DMS153 treated with DMSO at 0.1 percent for 48 hours (cell line): ENCODE measurements around the gene ATP5PO.
A peak's percentile ranks its signal among the peaks of the same experiment; 100 is the strongest.
"Not testable (repeated sequence)": the region's sequence is repeated elsewhere in the genome, so short reads cannot be mapped to it uniquely, and the experiment has no call there.

Experiments used
- DNase-seq: peaks from one replicate; lab custom pipeline; 2025; ENCODE audit not compliant: unreplicated experiment; lab: John Stamatoyannopoulos, UW

The ATP5PO gene

DNA sequence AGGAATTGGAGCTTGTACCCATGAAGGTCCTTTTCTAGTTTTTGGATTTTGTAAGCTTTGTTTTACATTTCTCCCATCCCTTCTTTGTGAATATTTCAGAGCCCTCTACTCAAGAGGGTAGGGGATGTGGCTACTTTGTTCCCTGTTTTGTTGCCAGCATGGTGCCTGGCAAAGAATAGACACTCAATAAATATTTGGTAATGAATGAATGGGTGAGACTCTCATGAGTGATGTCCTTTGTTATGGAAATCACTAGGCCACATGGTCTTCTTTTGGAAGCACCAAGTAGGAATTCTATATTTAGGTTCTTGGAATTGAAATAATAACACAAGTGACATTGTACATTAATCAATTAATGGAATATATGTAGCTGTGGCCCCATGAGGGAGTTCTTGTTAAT, 26.8 kb upstream of the ATP5PO start:
- DNase-seq, result no peak

DNA sequence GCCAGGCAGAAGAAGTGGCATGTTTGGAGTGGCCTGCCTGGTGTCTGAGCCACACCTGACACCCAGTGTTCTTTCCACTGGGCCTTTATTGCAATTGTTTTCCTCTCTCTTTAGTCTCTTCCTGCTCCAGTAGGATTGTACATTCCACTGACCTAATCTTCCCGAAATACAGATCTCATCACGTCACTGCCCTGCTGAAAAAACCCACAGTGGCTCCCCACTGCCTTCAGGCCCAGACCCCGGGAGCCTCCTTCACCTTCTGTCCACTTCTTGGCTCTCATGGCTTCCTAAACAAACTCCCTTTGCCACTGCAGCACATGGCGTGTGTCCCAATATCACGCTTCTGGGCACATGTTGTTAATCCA, 25.3 kb upstream of the ATP5PO start:
- DNase-seq, result no peak

DNA sequence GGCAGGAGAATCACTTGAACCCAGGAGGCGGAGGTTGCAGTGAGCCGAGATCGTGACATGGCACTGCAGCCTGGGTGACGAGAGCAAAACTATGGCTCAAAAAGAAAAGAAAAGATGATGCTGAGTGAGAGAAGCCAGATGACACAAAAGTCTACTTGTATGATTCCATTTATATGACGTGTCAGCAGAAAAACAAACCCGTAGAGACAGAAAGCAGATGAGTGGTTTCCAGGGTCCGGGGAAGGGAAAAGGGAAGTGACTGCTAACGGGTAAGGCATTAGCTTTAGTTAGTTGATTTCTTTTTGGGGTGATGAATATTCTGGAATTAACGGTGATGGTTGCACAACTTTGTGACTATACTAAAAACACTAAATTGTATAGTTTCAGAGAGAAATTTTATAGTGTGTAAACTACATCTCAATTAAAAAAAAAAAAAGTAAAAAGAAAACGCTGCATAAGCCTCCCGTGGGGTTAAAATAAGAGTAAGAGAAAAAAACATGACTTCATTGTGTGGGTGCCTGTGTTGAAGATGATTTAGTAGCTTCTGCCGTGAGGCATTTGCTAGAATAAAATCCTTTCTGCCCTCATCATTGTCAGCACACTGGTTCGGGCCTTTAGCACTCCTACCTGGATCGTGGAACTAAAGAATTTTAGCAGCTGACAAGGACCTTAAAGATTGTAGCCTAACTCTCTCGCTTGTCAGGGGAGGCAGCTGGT, 24.7 kb upstream of the ATP5PO start:
- DNase-seq, result no peak

DNA sequence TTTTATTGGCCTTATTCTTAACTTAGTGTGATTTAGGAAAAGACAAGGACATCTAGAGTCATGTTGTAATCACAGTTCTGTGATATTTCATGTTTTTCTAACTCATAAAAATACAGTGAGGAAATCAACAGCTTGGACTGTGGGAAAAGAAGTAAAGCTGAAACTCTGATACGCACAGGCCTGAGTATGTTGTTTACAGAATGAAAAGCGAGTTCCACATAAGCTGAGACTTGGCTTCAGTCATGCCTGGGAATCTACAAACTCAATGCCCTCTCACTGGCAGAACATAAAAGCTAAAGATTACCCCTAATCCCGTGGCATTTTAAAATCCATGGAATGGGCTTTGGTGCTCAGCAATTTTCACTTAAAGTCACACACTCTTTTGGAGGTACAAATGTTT, 23.6 kb upstream of the ATP5PO start:
- no peak for DNase-seq

DNA sequence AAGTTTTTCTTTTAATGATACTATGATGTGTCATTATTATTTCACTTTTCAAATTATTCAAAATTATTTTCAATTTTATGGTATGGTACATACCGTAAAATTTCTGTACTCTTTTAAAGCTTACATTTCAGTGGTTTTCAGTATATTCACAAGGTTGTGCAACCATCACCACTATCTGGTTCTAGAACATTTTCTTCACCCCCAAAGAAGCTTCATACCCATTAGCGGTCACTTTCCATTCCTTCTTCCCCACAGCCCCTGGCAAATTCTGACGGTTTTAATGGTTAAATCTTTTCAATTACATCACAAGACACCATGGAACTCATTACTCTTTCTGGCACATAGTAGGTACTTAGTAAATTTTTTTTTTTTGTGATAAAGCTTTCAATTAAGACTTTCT, 22.8 kb upstream of the ATP5PO start:
- no peak for DNase-seq

DNA sequence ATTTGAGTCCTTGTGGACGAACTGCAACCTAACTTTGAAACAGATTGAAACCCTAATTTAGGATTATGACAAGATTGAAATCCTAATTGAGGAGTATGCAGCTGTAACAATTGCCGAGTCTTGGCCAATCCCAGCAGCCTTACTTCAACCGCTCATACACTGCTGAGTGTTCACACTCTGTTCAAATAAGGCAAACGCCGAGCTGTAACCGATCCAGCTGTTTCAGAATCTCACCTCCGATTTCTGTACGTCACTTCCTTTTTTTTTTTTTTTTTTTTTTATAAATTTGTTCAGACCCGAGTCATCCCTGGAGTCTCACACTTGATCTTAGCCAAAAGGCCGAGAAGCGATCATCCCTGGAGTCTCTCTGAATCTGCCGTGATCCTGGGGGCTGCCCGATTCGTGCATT, 22.3 kb upstream of the ATP5PO start:
- no peak for DNase-seq

DNA sequence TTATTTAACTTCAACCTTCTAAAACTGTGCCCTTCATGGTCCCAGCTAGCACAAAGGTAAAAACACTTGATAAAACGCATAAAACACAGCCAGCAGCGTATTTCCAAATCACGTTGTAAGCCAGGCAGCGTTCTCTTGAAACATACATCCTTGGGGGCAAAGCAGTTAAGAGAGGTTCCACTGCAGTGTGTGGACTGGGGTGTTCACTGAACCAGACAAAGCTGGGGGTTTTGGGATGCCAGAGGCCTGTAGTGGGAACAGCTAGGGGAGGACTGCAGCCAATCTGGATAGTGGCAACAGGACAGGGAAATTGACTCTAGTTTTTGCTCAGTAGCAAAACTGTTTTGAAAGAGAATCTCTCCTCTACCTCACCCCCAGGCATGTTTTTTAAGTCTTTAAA, 21.5 kb upstream of the ATP5PO start:
- DNase-seq, result no peak

DNA sequence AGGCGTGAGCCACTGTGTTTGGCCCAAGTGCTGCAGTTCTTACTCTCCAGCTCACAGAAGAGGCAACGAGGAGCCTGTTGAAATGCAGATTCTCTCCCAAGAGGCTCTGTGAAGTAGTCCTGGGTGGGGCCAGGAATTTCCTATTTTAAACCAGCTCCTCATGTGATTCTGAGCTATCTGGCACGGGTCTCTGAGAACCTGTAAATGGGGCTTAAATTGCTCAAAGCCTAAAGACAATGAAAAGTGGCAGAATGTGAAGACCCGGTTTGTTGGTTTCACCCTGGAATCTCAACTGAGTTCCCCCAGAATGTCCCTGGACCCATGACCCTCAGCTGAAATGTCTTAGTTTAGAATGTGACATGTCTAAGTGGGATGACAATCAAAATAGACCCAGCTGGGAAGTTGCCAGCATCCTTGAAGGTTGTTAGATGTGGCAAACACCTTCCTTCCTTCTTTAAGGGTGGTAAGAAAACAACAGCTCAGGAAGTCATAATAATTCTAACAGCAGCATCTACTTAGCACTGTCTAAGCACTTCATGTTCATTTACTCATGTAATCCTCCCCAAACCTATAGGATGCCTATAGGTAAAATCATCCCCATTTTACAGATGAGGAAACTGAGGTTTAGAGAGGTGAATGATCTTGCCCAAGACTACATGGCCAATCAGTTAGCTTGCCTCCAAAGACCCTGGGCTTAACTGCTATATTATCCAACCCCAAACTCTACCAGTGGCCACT, 20.9 kb upstream of the ATP5PO start:
- no peak for DNase-seq

DNA sequence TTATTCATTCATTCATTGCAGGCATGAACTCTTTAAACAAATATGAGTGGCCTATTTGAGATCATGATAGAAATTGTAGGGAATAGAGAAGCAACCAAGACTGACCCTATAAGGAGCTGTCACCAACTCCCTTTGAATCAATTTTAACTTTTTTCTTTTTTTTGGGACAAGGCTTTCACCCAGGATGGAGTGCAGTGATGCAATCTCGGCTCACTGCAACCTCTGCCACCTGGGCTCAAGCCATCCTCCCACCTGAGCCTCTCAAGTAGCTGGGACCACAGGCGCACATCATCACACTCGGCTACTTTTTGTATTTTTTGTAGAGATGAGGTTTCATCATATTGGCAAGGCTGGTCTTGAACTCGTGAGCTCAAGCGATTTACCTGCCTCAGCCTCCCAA, 17.1 kb upstream of the ATP5PO start:
- DNase-seq, result no peak

DNA sequence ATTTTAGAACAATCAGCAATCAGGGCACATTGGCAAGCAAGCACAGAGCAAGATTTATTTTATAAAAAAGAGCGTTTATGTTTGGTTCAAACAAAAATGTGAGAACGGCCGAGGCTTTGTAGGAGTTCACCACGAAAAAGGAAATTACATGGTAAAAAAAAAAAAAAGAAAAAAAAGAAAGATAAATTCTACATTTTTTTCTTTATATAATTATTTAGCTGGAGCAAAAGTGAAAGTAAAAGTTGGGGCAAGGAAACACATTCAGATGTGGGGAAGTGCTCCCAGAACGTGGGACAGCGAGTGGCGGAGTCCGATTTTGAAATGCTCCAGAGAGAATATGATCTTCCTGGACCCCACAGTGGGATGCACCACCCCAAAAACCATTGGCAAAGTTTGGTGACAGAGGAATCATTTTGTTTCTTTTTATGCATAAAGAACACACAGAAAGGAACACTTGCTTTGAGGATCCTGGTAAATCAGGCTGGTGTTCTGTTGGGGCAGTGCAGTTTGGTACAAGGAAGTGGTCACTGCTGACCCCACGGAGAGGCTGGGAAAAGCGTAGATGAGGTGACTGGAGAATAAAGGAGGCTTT, 16.3 kb upstream of the ATP5PO start:
- no peak for DNase-seq

DNA sequence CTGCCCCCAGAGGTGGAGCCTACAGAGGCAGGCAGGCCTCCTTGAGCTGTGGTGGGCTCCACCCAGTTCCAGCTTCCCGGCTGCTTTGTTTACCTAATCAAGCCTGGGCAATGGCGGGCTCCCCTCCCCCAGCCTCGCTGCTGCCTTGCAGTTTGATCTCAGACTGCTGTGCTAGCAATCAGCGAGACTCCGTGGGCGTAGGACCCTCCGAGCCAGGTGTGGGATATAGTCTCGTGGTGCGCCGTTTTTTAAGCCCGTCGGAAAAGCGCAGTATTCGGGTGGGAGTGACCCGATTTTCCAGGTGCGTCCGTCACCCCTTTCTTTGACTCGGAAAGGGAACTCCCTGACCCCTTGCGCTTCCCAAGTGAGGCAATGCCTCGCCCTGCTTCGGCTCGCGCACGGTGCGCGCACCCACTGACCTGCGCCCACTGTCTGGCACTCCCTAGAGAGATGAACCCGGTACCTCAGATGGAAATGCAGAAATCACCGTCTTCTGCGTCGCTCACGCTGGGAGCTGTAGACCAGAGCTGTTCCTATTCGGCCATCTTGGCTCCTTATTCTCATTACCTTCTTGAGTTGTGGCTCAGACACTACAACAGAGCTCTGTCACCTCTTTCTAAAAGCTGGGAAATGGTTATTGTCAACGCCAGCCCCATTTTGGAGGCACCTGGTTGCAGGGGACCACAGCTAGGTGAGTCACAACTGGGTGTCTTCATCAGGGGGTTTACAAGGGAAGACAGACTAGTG, 15.6 kb upstream of the ATP5PO start:
- DNase-seq, result not testable (repeated sequence)

DNA sequence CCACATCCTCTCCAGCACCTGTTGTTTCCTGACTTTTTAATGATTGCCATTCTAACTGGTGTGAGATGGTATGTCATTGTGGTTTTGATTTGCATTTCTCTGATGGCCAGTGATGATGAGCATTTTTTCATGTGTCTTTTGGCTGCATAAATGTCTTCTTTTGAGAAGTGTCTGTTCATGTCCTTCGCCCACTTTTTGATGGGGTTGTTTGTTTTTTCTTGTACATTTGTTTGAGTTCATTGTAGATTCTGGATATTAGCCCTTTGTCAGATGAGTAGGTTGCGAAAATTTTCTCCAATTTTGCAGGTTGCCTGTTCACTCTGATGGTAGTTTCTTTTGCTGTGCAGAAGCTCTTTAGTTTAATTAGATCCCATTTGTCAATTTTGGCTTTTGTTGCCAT, 10.6 kb upstream of the ATP5PO start:
- DNase-seq, result not testable (repeated sequence)

DNA sequence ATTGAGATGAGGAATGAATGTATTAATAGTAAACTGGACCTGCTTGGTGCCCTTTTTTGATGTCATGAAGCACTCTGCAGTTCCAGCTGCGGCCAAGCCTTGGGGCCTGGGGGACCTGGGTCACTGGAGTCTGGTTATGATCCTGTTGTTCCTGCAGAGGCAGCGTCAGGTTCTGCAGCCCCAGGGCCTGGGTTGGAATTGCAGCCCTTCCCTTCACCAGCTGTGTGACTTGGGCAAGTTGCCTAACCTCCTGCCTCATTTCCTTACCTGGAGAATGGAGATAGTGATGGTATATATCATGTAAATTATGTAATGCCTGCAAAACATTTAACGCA, 9.1 kb upstream of the ATP5PO start:
- no peak for DNase-seq

DNA sequence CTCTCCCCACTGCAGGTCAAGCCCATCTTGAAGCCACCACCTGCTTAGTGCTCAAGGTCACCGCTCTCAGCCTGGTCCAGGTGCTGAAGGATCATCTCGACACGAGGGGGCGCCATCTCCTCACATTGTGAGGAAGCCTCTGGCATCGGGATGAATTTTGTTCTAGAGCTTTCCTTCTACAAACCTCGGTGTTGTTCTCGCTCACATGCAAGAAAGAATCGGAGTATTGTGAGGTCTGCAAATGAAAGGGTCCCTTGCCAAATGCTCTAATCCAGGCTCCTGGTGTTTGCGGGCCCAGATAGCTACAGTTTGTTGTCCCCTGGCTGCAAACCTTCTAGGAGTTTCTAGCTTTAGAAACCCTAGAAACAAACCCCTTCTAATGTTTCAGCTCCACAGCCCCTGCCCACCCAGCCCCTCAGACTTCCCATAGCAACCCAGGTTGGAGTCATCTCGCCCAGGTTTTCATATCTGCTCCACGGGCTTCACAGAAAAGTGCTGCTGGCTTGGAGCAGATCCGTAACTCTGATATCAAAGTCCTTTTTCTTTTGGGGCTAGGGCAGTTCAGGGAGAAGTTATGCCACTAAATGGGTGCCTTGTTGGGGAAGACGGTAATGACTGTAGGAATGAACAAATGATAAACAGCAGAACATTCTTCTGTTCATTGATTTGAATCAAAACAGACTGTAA, 8.6 kb upstream of the ATP5PO start:
- peak; percentile 85 for DNase-seq

DNA sequence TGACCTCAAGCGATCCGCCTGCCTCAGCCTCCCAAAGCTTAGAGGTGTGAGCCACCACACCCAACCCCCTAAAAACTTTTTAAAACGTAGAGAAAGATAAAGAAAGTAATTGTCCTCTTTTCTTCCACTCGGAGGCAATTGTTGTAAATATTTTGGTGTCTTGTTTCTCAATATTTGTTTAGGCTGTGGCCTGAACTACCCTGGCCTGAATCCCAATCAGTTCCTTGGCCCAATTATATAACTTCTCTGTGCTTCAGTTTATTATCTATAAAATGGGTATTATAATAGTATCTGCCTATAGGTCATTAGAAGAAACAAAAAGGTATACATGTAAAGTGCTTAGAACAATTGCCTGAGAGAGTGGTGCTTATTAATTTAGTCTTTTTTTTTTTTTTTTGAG, 1.8 kb upstream of the ATP5PO start:
- no peak for DNase-seq

DNA sequence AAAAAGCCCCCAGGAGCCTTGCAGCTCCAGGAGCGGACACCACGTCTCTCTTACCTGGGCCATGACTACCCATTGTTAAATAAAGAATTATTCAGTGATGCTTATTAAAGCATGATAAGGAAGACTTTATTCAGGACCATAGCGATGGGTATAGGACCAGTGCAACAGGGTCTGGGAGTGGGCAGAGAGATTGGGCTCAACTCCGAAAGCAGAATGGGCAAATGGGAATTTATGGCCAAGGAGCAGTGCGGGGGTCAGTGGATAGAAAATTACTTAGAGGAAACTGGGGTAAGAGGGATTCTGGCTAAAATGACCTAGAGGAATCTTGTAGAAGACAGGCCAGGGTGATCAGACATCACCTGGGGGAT, 580 bp upstream of the ATP5PO start:
- DNase-seq, result no peak

DNA sequence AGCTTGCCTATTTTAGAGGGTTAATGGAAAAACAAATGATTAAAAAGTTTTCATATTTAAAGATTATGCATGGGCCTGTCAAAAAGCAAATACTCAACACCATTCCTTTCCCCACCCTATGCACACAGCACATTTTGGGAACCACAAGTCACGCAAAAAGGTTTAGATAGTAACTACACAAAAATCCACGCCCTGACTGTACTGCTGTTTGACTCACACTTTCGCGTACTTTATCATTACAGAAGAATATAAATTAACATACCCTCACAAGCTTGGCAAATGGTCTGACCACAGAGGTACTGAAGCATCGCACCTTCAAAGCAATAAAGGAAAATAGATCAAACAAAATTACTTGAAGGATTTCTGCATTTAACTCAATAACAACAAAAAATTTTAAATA, 1.4 kb downstream of the ATP5PO start:
- no peak for DNase-seq

DNA sequence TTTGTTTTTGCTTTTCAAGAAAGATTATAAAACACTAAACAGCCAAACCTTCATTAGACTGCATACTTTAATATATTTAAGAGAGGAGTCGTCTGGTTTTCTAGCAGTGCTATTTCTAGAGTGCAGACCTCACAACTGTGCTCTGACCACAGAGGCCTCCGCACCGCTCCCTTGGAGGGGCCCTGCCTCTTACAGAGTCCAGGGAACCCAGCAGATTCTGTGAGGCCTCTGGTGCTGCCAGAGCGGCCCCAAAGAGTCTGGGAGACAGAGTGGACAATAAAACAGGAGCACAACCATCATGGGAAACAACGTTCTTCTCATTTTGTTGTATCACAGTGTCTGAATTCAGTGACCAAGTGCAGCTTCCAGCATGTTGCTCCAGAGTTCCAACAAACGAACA, 5.8 kb downstream of the ATP5PO start:
- no peak for DNase-seq

DNA sequence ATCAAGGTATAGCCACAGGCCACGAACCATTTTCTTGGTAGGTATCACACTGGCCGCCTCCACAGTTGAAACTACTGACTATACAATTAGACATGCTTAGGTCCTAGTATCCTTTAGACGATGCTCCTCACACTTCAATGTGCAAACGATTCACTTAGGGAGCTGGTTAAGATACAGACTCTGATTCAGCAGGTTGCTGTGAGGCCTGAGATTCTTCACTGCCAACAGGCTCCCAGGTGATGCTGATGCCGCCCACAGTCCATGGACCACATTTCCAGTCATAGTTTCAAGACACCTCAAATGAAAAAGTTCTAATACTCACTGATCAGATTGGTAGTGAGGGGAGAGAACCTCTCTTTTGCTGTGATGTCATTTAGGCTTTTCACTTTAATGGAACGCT, 6.8 kb downstream of the ATP5PO start:
- DNase-seq, result no peak

DNA sequence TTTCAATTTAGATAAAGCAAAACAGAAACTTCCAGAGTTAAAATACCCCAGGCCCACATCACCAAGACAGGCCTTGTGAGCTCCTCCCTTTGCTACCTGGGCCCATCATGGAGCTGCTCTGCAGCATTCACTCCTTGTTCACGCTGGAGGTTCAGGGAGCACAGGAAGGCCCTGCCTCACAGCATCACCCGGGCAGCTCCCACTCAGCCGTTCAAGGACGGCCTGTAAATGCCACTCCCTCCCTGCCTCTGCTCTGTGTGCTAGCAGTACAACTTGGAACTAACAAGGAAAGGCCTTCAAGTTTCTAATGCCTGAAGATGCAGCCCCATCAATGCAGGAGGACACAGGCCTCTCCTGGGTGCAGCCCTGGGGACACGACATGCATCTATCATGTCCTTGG, 11.6 kb downstream of the ATP5PO start:
- no peak for DNase-seq

DNA sequence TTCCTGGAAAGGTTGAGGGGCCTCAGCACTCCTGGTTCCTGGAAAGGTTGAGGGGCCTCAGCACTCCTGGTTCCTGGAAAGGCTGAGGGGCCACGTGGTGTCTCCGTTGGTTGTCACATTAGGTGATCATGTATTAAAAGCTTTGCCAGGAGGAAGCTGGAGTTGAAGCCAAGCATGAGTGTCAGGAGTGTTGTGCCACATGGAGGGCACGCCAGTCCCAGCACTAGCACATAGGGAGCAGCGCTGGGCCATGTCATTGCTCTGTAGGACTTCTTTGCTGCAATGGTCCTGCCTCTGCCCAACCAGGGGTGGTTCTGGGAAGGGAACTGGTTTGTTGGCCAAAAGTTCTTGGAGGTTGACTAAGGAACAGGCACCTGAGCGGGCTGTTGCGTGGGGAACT, 13.3 kb downstream of the ATP5PO start:
- no peak for DNase-seq
